ENCODE measurements around the gene SLC51B. TPM values are rescaled to one million over a fixed set of nuclear protein-coding genes. Genes with fewer than 3 reads are reported as not detected.
A peak's percentile ranks its signal among the peaks of the same experiment; 100 is the strongest.

SLC51B gene
- total and polyA plus RNA-seq, 2 experiments from 2014 or later = 6.5 to 8.6 TPM

GRCh38 chr15:65037309-65037708, 7.9 kb upstream of the SLC51B start:
- H3K4me2 ChIP-seq = peak overlapping the region; percentile 13
- H3K27me3 ChIP-seq = no peaks in the 10 kb centered on the region
- no peaks in the 10 kb centered on the region for H3K79me2 ChIP-seq
- DNase-seq (ENCODE audit: low spot score) = no peak
- no peaks in the 10 kb centered on the region for H3K36me3 ChIP-seq (replicated peaks; ENCODE audit: insufficient read depth, low read depth)
- 68% methylated on average over 1 of the region's 1 CpG for WGBS (ENCODE audit: low lambda C conversion rate, missing lambda C conversion rate)
- H3K27ac ChIP-seq = no peak overlapping the region
- H4K20me1 ChIP-seq (ENCODE audit: insufficient read depth, poor library complexity, severe bottlenecking) = no peaks in the 10 kb centered on the region
- H3K4me1 ChIP-seq (ENCODE audit: insufficient read depth) = peaks cover 10% of the 10 kb centered on the region
- no peak overlapping the region for H3K4me3 ChIP-seq
- no peak overlapping the region for H2AFZ ChIP-seq
- TF ChIP-seq EZH2phosphoT487 (IDR thresholded peaks at IDR 0.05; ENCODE audit: low read depth, severe bottlenecking, unreplicated experiment) = no peak
- no peaks in the 10 kb centered on the region for H3K9me3 ChIP-seq (ENCODE audit: low read depth)
- H3K9me2 ChIP-seq (replicated peaks; ENCODE audit: insufficient read depth) = no peaks in the 10 kb centered on the region

DNA sequence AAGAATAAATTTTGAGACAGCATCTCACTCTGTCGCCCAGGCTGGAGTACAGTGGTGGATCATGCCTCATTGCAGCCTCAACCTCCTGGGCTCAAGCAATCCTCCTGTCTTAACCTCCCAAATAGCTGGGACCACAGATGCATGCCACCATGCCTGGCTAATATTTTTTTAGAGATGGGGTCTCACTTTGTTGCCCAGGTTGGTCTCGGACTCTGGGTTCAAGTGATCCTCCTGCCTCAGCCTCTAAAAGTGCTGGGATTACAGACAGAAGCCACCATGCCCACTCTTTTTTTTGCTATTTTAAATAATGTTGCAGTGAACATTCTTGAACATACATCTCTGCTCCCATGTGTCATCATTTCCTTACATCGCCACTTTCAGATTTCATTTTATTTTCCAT, 6.8 kb upstream of the SLC51B start:
- Histone ChIP-seq H3K9me2 (replicated peaks; ENCODE audit: insufficient read depth) (no peaks in the 10 kb centered on the region), H2AFZ (no peak overlapping the region), H3K4me1 (ENCODE audit: insufficient read depth) (peaks cover 11% of the 10 kb centered on the region), H3K4me2 (no peak overlapping the region), H3K4me3 (no peak overlapping the region), H3K79me2 (no peaks in the 10 kb centered on the region), H3K9me3 (ENCODE audit: low read depth) (no peaks in the 10 kb centered on the region), H3K27ac (no peak overlapping the region), H3K27me3 (no peaks in the 10 kb centered on the region), H3K36me3 (replicated peaks; ENCODE audit: insufficient read depth, low read depth) (no peaks in the 10 kb centered on the region), H4K20me1 (ENCODE audit: insufficient read depth, poor library complexity, severe bottlenecking) (no peaks in the 10 kb centered on the region)
- no peak for DNase-seq (ENCODE audit: low spot score)
- WGBS (ENCODE audit: low lambda C conversion rate, missing lambda C conversion rate) = 97% methylated on average over 3 of the region's 3 CpGs
- TF ChIP-seq CTCF (IDR thresholded peaks at IDR 0.05; ENCODE audit: poor library complexity) = no peak
- TF ChIP-seq EZH2 (IDR thresholded peaks at IDR 0.05; ENCODE audit: borderline replicate concordance) = no peak

- peaks cover 14% of the 10 kb centered on the region for H3K4me1 ChIP-seq (ENCODE audit: insufficient read depth)
- DNase-seq (ENCODE audit: low spot score) = no peak
- H3K27me3 ChIP-seq = no peaks in the 10 kb centered on the region
- no peak overlapping the region for H3K4me3 ChIP-seq
- TF ChIP-seq EZH2 (IDR thresholded peaks at IDR 0.05; ENCODE audit: borderline replicate concordance) (no peak), CTCF (IDR thresholded peaks at IDR 0.05; ENCODE audit: poor library complexity) (no peak), EZH2phosphoT487 (IDR thresholded peaks at IDR 0.05; ENCODE audit: low read depth, severe bottlenecking, unreplicated experiment) (no peak)
- H3K9me3 ChIP-seq (ENCODE audit: low read depth) = no peaks in the 10 kb centered on the region
- no peak overlapping the region for H2AFZ ChIP-seq
- no peaks in the 10 kb centered on the region for H4K20me1 ChIP-seq (ENCODE audit: insufficient read depth, poor library complexity, severe bottlenecking)
- H3K4me2 ChIP-seq = no peak overlapping the region
- 74% methylated on average over 5 of the region's 5 CpGs for WGBS (ENCODE audit: low lambda C conversion rate, missing lambda C conversion rate)
- H3K79me2 ChIP-seq = no peaks in the 10 kb centered on the region
- no peaks in the 10 kb centered on the region for H3K36me3 ChIP-seq (replicated peaks; ENCODE audit: insufficient read depth, low read depth)
- no peak overlapping the region for H3K27ac ChIP-seq
- no peaks in the 10 kb centered on the region for H3K9me2 ChIP-seq (replicated peaks; ENCODE audit: insufficient read depth)
Measured at GRCh38 chr15:65038836-65039235, 6.4 kb upstream of the SLC51B start.

DNA sequence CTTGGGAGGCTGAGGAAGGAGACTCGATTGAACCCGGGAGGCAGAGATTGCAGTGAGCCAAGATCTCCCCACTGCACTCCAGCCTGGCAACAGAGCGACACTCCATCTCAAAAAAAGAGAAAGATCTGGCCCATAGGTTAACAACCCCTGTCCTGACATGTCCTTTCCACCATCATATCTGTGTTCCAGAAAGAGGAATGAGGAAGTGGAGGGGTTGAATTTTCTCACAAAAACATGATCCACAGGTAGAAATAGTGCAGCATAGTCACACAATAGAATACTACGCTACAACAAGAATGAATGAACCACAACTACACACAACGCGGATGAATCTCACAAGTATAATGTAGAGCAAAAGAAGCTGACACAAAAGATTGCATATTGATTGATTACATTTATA, 4.7 kb upstream of the SLC51B start:
- TF ChIP-seq EZH2phosphoT487 (IDR thresholded peaks at IDR 0.05; ENCODE audit: low read depth, severe bottlenecking, unreplicated experiment) = no peak
- TF ChIP-seq EZH2 (IDR thresholded peaks at IDR 0.05; ENCODE audit: borderline replicate concordance) = no peak
- TF ChIP-seq CTCF (IDR thresholded peaks at IDR 0.05; ENCODE audit: poor library complexity) = no peak
- H3K9me2 ChIP-seq (replicated peaks; ENCODE audit: insufficient read depth) = no peaks in the 10 kb centered on the region
- no peak overlapping the region for H3K4me3 ChIP-seq
- H3K9me3 ChIP-seq (ENCODE audit: low read depth) = no peaks in the 10 kb centered on the region
- no peak for DNase-seq (ENCODE audit: low spot score)
- H3K27ac ChIP-seq = no peak overlapping the region
- no peaks in the 10 kb centered on the region for H3K79me2 ChIP-seq
- H3K27me3 ChIP-seq = no peaks in the 10 kb centered on the region
- peaks cover 19% of the 10 kb centered on the region for H3K4me1 ChIP-seq (ENCODE audit: insufficient read depth)
- 89% methylated on average over 6 of the region's 6 CpGs for WGBS (ENCODE audit: low lambda C conversion rate, missing lambda C conversion rate)
- no peaks in the 10 kb centered on the region for H3K36me3 ChIP-seq (replicated peaks; ENCODE audit: insufficient read depth, low read depth)
- H4K20me1 ChIP-seq (ENCODE audit: insufficient read depth, poor library complexity, severe bottlenecking) = no peaks in the 10 kb centered on the region
- no peak overlapping the region for H3K4me2 ChIP-seq
- H2AFZ ChIP-seq = no peak overlapping the region

Data from hepatocyte (in vitro differentiated cells).